B cell (primary cell): ENCODE results near the gene STON2.

Source experiments
- CTCF ChIP-seq: fragments of 200-600 bp; IDR thresholded peaks from one replicate; pipeline ENCODE4 v1.8.0; 2022; ENCODE audit warnings: antibody characterized with exemption, mild to moderate bottlenecking
- EZH2 ChIP-seq: IDR thresholded peaks from 2 replicates; pipeline ENCODE4 v1.6.1; 2012; ENCODE audit warnings: borderline replicate concordance, low read depth, mild to moderate bottlenecking, moderate library complexity, low read length; ENCODE audit not compliant: insufficient read depth, poor library complexity, severe bottlenecking

- TF ChIP-seq EZH2 (no peak), CTCF (no peak)
Measured at GRCh38 chr14:81330619-81331122, 69.5 kb downstream of the STON2 start.
